Measurements from ENCODE around the gene KIF23.
"Not testable (repeated sequence)": the region's sequence is repeated elsewhere in the genome, so short reads cannot be mapped to it uniquely, and the experiment has no call there.

Gene KIF23

DNA sequence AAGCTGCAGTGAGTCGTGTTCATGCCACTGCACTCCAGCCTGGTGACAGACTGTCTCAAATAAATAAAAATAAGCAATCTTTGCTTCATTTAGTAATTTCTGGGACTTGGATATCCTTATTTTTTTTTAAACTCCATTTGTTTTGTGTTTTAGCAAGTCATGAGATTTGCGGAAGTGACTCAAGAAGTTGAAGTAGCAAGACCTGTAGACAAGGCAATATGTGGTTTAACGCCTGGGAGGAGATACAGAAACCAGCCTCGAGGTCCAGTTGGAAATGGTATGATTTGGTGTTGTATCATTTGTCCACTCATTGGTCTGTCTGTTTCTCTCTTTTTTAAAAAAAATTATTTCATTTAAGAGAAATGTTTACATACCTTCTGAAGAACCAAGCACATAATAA, 21.8 kb downstream of the KIF23 start:
- H3K4me3 ChIP-seq (ENCODE audit: low read length): no peak overlapping the region

DNA sequence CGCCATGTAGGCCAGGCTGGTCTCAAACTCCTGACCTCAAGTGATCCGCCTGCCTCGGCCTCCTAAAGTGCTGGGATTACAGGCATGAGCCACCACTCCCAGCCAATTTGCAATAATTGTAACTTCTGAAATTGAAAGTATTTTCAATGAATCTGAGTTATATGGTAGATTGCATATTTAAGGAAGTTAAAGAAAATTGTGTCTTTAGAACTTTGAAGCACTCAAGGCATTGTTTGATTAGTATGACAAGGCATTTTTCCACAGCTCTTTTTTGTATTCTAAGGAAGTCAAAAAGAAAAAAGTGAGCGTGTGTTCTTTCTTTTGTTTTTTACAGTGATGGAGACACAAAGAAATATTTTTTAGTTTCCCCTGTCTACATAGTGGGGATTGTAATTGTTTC, 22.8 kb downstream of the KIF23 start:
- H3K4me3 ChIP-seq (ENCODE audit: low read length): no peak overlapping the region
- no peak for TF ChIP-seq ZNF274 (IDR thresholded peaks at IDR 0.05; ENCODE audit: low read depth, low read length)

More for the DNA sequence above, 21.8 kb downstream of the KIF23 start:
- TF ChIP-seq ZNF274 (IDR thresholded peaks at IDR 0.05; ENCODE audit: low read depth, low read length): no peak

DNA sequence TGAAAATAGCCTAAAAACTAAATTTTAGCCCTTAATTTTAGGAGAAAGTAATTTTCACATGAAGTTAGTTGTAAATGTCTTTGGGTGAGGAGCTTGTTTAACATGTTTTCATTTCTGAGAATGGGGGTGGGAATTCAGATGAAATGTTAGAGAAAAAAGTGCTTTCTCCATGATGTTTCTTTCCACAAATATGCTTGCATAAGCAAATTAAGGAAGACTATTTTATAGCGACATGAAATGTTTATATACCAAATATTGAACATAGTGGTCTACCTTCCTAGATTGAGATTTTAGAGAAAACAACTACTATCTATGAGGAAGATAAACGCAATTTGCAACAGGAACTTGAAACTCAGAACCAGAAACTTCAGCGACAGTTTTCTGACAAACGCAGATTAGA, 25.5 kb downstream of the KIF23 start:
- TF ChIP-seq ZNF274 (IDR thresholded peaks at IDR 0.05; ENCODE audit: low read depth, low read length): no peak
- H3K4me3 ChIP-seq (ENCODE audit: low read length): no peak overlapping the region

DNA sequence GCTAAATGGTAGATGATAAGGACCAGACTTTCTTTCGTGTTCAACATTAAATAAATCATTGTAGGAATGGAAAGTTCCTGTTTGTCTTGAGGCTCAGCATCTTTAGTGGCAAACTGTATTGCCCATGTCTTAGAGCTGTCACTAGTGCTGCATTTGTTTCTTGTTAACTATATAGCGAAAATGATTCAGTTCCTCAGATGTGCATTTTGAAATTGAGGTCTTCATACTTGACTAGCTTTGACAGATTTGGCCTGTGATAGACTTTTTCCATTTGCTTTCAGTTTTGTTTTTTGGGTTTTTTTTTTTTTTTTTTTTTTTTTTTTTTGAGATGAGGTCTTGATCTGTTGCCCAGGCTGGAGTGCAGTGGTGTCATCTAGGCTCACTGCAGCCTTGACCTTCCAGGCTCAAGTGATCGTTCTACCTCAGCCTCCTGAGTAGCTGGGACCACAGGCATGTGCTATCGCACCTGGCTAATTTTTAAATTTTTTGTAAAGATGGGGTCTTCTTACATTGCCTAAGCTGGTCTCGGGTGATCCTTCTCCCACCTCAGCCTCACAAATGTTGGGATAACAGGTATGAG, 29.0 kb downstream of the KIF23 start:
- TF ChIP-seq ZNF274 (IDR thresholded peaks at IDR 0.05; ENCODE audit: low read depth, low read length): no peak
- H3K4me3 ChIP-seq (ENCODE audit: low read length): no peak overlapping the region

DNA sequence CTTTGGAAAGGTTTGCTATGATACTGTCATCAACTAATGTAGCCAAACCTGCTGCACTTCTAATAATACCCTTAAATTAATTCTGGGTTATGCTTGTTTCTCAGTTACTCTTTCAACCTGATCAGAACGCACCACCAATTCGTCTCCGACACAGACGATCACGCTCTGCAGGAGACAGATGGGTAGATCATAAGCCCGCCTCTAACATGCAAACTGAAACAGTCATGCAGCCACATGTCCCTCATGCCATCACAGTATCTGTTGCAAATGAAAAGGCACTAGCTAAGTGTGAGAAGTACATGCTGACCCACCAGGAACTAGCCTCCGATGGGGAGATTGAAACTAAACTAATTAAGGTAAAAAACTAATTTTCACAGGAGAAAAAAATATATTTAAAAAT, 30.5 kb downstream of the KIF23 start:
- TF ChIP-seq ZNF274 (IDR thresholded peaks at IDR 0.05; ENCODE audit: low read depth, low read length): no peak
- no peak overlapping the region for H3K4me3 ChIP-seq (ENCODE audit: low read length)

DNA sequence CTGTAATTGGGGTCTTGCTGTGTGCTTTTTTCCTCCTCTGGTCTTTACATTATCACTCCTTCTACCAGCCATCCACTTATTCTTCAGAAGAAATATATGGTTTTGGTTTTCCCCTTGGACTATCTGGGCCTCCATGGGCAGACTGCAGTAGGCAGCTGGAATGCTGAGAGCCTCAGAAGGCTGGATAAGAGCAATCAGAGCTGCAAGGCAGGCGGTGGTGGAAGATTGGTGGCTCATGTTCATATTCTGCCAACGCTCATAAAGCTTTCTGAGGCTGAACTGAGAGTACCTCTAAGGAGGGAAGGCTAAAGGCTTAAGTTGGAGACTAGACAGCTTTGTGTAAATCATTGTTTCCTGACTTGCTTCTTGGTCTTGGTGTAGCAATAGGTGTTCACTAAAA, 32.8 kb downstream of the KIF23 start:
- TF ChIP-seq ZNF274 (IDR thresholded peaks at IDR 0.05; ENCODE audit: low read depth, low read length): no peak

DNA sequence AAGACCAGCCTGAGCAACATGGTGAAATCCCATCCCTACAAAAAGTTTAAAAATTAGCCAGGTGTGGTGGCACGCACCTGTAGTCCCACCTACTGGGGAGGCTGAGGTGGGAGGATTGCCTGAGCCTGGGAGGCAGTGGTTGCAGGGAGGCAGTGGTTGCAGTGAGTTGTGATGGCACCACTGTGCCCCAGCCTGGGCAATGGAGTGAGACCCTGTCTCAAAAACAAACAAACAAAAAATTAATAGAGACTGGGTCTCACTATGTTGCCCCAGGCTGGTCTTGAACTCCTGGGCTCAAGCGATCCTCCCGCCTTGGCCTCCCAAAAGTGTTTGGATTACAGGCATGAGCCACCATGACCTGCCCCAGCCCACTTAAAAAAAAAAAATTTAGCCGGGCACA, 36.1 kb downstream of the KIF23 start:
- not testable (repeated sequence) for H3K4me3 ChIP-seq (ENCODE audit: low read length)

More for the DNA sequence above, 32.8 kb downstream of the KIF23 start:
- H3K4me3 ChIP-seq (ENCODE audit: low read length): no peak overlapping the region

DNA sequence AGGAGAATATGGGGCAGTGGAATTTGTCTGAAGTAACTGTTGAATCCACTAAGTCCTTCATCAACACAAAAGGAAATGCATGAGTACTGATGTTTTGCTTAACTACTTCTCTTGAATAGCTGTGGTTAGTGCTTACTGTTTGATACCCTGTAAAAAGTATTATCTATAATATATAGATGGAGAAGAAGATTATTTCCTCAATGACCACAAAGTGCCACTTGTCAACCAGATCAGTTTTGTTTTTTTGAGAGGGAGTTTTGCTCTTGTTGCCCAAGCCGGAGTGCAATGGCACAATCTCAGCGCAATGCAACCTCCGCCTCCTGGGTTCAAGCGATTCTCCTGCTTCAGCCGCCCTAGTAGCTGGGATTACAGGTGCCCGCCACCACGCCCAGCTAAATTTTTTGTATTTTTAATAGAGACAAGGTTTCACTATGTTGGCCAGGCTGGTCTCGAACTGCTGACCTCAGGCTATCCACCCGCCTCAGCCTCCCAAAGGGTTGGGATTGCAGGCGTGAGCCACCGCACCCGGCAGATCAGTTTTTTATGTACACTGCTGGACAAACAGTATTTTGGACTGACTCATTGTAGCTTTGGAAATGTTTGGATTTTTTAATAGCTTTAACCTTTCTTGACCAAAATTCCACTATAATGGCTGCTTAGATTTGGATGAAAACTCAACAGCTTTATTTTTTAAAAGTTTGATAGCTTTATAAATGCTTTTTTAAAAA, 37.0 kb downstream of the KIF23 start:
- H3K4me3 ChIP-seq (ENCODE audit: low read length): no peak overlapping the region; the same call in 1 of the 2 replicates
- no peak for TF ChIP-seq ZNF274 (IDR thresholded peaks at IDR 0.05; ENCODE audit: low read depth, low read length)

DNA sequence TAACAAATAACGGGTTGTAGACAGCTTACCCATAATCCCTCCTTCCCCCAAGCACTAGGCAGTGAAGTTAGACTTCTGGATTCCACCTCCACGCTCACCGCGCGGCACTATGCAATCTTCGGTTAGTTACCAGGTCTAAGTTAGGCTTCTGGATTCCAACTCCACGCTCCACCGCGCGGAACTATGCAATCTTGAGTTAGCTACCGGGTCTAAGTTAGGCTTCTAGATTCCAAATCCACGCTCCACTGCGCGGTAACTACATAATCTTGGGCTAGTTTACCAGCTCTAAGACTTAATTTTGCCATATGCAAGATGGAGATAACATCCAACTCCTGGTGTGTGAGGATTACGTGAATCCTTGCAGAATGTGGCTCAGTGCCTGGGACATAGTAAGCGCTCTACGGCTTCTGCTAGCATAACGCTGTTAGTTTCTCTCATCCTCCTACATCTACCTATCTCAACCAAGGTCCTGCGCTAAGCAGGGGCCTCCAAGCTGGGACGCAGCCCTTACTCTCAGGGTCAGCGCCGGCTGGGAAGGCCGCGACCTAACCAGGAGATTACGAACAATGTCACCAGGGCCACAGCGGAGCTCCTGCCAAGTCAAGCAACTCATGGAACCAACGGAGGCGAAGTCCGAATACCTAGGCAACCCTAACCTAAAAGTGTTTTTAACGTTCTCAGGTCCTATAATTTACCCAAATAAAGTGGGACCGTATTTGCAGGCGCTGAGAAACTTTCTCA, 38.0 kb downstream of the KIF23 start:
- peak overlapping the region; percentile 66; the same call in 1 of the 2 replicates for H3K4me3 ChIP-seq (ENCODE audit: low read length)
- no peak for TF ChIP-seq ZNF274 (IDR thresholded peaks at IDR 0.05; ENCODE audit: low read depth, low read length)

DNA sequence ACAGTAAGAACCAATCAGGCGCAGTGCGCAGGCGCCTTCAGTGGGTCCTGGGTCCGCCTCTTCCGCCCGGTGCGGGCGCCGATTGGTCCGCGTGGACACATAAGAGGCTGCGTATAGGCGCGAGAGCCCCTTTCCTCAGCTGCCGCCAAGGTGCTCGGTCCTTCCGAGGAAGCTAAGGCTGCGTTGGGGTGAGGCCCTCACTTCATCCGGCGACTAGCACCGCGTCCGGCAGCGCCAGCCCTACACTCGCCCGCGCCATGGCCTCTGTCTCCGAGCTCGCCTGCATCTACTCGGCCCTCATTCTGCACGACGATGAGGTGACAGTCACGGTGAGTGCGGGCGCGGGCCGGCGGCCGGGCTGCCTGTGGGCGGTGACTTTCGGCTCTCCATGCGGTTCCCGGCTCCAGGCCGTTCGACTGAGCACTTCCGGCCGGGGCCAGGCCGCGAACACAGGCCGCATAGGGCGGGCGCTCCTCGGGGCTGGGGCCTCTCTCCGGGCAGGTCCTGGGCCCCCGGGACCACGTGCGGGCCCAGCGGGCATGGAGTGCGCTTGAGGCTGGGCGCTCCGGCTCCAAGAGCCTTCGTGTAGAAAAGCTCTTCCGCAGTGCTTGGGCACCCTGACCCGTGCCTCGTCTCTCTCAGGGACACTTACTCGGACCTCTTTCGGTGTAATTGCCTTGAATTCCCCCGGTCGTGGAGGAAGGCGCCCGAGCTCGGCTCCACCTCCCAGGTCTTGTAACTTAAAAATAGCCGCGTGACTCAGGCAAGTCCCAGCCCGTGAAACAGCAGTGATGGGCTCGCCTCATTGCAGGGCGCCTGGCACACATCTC, 38.8 kb downstream of the KIF23 start, which contains the start of gene RPLP1:
Gene RPLP1, plus strand, starts transcription at position 127 of the 830 bp plus-strand sequence. Its CDS starts 131 bp downstream, at position 258.
- no peak for TF ChIP-seq ZNF274 (IDR thresholded peaks at IDR 0.05; ENCODE audit: low read depth, low read length)
- H3K4me3 ChIP-seq (ENCODE audit: low read length): peak within 1 kb of the TSS; percentile 85

DNA sequence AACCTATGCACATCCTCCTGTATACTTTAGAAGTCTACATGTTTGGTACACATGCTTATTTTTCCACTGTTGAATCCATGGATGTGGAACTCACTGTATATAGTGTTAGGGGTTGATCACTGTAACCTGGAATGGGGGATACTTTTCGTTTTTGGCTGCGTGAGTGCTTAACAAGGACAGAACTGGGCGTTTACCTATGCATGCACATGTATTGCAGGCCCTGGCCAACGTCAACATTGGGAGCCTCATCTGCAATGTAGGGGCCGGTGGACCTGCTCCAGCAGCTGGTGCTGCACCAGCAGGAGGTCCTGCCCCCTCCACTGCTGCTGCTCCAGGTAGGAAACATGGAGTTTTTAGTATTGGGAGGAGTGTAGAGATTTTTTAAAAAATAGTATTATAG, 40.8 kb downstream of the KIF23 start:
- TF ChIP-seq ZNF274 (IDR thresholded peaks at IDR 0.05; ENCODE audit: low read depth, low read length): no peak
- H3K4me3 ChIP-seq (ENCODE audit: low read length): peak overlapping the region; percentile 85

DNA sequence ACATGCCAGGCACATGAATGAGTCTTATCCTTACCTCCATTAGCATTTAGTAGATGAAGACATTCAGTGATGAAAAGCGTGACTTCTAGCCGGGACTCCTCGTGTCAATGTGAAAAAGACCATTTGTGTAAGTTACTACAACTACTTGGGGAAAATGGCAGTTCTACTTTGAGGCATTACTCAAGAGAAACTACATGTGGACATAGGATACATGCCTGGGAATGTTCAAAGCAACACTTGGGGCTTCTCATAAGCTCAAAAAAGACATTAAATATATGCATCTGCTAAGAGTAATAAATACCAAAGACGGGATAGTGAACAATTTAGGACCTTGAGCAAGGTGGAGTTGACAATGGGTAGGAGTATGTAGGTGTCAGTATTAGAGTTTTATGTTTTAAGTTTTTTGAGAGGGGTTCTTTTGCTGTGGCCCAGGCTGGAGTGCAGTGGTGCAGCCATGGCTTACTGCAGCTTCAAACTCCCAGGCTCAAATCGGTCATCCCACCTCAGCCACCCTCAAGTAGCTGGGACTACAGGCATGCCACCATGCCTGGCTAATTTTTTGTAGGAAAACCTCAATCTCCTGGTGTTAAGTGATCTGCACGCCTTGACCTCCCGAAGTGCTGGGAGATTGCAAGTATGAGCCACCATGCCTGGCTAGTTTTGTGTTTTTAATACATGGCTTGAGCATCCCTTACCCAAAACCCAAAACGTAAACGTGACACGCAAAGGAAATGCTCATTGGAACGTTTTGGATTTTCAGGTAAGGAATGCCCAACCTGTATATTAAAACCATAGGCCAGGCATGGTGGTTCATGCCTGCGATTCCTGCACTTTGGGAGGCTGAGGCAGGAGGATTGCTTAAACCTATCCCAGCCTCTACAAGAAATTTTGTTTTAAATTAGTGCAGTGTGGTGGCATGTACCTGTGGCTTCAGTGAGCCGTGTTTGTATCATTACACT, 42.3 kb downstream of the KIF23 start:
- no peak overlapping the region for H3K4me3 ChIP-seq (ENCODE audit: low read length)
- no peak for TF ChIP-seq ZNF274 (IDR thresholded peaks at IDR 0.05; ENCODE audit: low read depth, low read length)
